Fibroblast of villous mesenchyme (primary cell): ENCODE results near the gene GABRD. TPM values are rescaled to one million over a fixed set of nuclear protein-coding genes. Genes with fewer than 3 reads are reported as not detected.

Source experiments
- DNase-seq: peaks from one replicate; pipeline ENCODE4 v3.0.0-alpha.2; 2010; ENCODE audit warnings: low read depth
- H3K4me3 ChIP-seq: 2 replicates; pipeline ENCODE4 v1.5.1; 2011; ENCODE audit warnings: low read depth, mild to moderate bottlenecking, low read length
- CTCF ChIP-seq: IDR thresholded peaks from 2 replicates; pipeline ENCODE4 v1.5.1; 2012; ENCODE audit warnings: low read depth, mild to moderate bottlenecking, low read length; ENCODE audit not compliant: insufficient read depth
- total RNA-seq: library from RNA; depleted of rRNA; stranded (reverse); fragments of >200 nt; gene quantifications from 2 replicates; pipeline ENCODE4 v1.2.3, GENCODE V29; 2012

Gene GABRD
- total RNA-seq, 1 donor: not detected

- no peak for DNase-seq
- no peak overlapping the region for H3K4me3 ChIP-seq
- TF ChIP-seq CTCF: no peak
Observed at GRCh38 chr1:2019571-2020309, 595 bp downstream of the GABRD start.

- TF ChIP-seq CTCF: no peak
- DNase-seq: no peak
- no peak overlapping the region for H3K4me3 ChIP-seq
Observed at GRCh38 chr1:2020310-2020655, 1.1 kb downstream of the GABRD start.

GRCh38 chr1:2021550-2021949 lies 2.4 kb downstream of the GABRD start:
- DNase-seq: no peak
- no peak overlapping the region for H3K4me3 ChIP-seq
- no peak for TF ChIP-seq CTCF

- H3K4me3 ChIP-seq: no peak overlapping the region
- no peak for DNase-seq
- TF ChIP-seq CTCF: no peak
Observed at GRCh38 chr1:2022063-2022770, 3.1 kb downstream of the GABRD start.

GRCh38 chr1:2023187-2023586 lies 4.0 kb downstream of the GABRD start:
- DNase-seq: no peak
- no peak overlapping the region for H3K4me3 ChIP-seq
- TF ChIP-seq CTCF: no peak

GRCh38 chr1:2024451-2024850 lies 5.3 kb downstream of the GABRD start:
- H3K4me3 ChIP-seq: no peak overlapping the region
- DNase-seq: no peak
- no peak for TF ChIP-seq CTCF
